Stimulated activated CD4-positive, alpha-beta T cell treated with anti-CD3 and anti-CD28 coated beads, Interleukin-12 subunit alpha, Interleukin-12 subunit beta, amount 100 ng/mL, for 24 hours (primary cell): ENCODE results near the gene RAMP1.
"Not testable (repeated sequence)": the region's sequence is repeated elsewhere in the genome, so short reads cannot be mapped to it uniquely, and the experiment has no call there.

ENCODE experiments used
- DNase-seq, 2 experiments: peaks; one replicate each; pipeline ENCODE4 v3.0.0-alpha.2; 2020; ENCODE audit warnings: low read depth in 2 of 2

The RAMP1 gene

DNA sequence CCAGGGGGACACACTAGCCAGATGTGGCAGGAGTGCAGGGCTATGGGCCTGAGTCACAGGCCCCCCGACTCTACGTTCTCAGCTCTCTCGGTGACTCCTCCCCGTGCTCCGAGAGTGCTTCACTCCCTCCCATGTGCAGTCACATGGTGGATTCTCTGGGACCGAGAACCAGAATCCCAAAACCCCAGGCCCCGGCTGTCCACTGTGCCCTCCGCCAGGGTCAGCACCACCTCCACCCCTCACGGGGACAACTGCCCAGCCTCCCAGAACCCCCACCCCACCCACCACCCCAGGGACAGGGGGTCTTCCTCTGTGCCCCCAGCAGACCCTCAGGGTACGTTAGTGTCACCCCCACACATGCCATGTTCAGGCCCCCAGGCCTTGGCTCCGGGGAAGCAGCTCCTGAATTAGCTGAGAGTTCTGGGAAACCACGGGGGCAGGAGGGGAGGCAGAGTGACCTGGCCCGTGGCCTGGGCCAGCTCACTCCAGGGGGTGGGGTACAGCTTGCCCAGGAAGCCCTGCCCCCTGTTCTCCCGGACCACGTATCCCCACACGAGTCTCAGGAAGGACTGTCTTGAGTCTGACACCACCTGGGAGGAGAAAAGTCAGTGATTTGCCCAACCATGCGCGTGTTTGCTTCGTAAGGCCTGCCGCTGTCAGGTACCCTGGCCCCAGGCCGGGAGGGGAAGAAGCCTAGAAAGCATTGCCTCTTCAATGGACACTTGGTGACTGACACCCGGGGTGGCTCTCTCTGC, 4.4 kb downstream of the RAMP1 start:
- no peak for DNase-seq

DNA sequence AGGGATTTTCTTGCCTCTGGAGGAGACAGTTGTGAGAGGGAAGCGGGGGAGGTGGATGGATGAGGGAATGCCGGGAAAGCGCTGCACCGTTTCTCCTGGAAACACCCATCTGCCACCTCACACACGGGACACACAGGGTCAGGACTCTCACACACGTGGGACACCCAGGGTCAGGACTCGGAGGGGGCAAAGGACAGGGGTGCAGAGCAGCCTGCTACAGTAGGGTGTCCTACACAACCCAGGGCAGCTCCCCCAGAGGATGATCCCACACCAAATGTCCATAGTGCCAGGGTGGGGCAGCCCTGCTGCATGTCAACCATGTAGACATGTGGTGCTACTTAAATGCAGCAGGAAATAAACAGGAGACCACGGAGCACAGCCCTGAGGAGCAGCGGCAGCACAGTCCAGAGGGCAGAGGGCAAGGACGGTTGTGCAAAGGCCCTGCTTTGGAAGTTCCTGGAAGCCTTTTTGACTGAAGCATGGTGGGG, 5.1 kb downstream of the RAMP1 start:
- DNase-seq = no peak

DNA sequence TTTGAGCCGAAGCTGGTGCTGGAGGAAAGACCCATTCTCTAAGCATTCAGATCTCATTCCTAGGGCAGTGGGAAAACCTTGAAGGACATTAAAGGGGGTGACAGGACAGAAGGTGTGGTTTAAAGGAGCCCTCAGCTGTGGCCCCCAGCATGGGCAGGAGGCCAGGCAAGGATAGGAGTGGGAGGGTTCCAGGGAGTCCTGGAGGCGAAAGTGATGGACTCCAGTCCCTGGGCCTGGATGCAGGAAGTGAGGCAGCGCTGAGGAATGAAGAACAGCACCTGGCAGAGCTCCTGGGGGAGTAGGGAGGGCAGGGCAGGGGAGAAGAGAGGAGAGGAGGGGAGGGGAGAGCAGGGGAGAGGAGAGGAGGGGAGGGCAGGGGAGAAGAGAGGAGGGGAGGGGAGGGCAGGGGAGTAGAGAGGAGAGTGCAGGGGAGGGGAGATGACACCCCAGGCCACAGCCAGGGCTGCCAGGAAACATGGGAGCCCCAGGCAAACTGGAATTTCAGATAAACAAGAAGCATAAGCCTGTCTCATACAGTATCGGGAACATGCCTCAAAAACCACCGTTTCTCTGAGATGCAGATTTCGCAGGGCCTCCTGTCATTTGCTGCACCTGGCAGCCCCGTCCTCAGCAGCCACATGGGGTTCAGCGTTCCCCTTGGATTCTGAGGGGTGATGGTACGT, 5.7 kb downstream of the RAMP1 start:
- no peak for DNase-seq

DNA sequence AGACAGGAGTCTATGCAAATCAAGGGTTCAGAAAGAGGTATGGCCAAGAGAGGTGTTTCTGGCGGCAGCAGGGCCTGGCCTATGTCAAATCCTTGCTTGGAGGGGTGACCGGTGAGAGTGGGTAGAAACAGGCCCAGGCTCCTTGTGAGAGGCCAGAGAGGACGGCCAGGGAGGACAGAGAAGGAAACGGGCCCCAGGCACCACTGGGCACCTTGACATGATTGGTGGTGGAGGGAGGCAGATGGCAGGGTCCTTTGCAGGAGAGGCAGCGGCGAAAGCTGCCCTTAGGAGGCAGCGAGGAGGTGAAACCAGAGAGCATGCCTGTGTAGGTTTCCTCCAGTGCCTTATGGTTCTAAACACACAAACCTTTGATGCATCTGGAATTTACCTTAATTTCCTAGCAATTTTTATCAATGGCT, 6.2 kb downstream of the RAMP1 start:
- no peak for DNase-seq

DNA sequence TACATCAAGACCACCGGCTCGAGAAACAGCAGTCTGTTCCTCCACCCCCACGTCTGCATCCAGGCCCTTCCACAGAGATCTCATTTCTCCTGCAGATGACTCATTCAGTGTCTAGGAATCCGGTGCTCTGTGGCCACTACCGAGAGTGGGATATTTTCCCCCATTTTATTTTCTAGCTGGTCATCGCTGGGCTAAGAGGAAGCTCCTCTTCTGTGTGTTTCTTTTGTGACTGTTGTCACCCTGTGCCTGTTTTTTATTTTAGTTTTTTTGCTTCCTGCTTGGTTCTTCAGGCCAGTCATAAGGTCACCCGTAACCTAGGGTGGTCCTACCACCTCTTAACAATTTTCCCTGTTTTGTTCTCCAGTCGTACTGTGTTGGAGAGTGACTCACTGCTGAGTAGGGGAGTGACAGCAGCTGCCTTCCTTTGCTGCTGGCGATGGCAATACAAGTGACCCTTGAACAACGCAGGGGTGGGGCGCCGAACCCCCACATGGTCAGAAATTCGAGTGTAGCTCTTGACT, 6.7 kb downstream of the RAMP1 start:
- DNase-seq = no peak

DNA sequence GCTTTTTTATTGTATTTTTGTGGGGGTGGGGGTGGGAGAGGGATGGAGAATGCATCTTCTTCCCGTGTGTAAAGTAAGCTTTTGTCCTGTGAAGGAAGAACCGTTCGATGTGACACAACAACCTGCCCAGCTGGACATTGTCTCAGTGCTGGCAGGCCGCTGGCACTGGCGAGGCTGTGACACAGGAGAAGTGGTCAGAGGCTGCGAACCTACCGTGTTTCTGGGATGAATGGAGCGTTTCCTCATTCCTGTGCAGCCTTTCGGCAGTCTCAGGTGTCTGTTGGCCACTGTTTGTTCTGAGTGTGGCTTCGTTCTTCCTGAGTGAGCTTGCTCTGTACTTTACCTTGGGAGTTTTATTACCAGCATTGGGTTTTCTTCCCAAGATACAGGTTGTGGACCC, 8.0 kb downstream of the RAMP1 start:
- DNase-seq = no peak

DNA sequence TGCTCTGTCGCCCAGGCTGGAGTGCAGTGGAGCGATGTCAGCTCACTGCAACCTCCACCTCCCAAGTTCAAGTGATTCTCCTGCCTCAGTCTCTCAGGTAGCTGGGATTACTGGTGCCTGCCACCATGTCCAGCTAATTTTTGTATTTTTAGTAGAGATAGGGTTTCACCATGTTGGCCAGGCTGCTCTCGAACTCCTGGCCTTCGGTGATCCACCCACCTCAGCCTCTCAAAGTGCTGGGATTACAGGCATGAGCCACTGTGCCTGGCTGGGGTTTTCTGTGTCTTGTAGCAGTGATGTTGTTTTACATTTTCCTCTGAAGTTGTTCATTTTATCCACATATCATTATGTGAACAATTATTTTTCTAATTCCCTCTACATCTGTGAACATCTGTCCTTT, 8.7 kb downstream of the RAMP1 start:
- not testable (repeated sequence) for DNase-seq

DNA sequence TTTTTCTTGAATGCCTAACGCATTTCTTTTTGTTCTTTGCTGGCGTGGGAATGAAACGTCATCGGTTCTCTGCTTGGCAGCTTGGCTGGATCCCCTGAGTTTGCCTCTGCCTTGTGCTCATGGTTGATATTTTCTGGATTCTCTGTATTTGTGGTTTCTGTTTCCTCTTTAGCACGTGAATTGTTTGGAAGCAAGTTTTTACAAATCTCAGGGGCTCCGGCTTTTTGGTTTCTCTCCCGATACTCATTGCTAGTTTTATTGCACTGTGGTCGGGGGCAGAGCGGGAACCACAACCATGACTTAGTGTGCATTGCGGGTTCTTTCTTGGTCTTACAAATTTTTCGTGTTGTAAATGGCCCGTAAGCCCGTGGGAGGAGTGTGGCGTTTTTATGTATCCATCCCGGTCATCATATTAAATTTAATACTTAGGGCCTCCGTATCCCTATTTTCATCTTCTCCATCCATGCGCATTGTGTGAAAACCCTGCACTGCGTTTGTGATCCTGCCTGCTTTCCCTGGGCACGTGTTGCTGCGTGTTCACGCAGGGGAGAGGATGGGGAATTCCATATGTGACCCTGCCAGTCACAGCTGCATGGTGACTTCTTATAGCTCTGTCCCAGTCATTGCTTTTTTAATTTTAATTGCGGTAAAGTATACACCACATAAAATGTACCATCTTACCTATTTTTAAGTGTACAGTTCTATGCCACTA, 9.4 kb downstream of the RAMP1 start:
- DNase-seq = no peak

DNA sequence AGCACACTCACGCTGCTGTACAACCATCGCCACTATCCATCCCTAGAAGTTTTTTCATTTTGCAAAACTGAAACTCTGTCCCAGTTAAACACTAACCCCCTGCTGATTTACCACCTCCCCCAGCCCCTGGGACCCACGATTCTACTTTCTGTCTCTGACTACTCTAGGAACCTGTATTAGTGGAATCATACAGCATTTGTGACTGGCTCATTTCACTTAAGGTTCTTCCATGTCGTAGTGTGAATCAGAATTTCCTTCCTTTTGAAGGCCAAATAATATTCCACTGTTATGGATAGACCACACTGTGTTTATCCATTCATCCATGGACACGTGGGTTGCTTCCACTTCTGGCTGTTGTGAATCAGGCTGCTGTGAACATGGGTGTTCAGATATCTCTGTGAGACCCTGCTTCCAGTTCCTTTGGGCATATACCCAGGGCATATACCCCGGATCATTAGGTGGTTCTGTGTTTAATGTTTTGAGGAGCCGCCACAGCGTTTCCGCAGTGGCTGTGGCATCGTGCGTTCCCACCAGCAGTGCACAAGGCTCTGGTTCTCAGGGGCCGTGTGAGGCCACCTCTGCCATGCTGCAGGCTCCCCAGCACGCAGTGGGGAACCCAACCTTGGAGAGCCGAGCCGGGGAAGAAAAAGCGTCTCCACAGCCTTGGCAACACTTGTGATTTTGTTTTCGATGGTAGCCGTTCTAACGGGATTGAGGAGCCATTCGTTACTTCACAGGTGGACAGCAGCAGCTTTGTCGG, 10.1 kb downstream of the RAMP1 start:
- no peak for DNase-seq

DNA sequence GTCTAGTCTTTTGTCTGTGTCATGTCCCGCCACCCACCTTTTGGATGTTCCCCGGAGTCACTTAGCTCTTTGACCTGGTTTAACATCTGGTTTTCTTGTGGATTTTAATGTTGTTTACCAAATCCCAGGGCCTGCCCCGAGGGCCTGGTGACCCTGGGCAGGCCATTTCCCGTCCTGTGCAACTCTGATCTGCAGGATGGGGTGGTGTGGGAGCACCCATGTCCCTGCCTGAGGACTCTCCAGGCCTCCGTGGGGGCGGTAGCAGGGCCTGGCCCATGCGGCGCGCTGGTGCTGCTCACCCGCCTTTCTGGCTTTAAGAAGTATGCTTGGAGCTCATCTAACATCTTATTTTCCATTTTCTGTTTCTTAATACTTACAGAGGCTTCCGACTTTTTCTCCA, 10.7 kb downstream of the RAMP1 start:
- no peak for DNase-seq

DNA sequence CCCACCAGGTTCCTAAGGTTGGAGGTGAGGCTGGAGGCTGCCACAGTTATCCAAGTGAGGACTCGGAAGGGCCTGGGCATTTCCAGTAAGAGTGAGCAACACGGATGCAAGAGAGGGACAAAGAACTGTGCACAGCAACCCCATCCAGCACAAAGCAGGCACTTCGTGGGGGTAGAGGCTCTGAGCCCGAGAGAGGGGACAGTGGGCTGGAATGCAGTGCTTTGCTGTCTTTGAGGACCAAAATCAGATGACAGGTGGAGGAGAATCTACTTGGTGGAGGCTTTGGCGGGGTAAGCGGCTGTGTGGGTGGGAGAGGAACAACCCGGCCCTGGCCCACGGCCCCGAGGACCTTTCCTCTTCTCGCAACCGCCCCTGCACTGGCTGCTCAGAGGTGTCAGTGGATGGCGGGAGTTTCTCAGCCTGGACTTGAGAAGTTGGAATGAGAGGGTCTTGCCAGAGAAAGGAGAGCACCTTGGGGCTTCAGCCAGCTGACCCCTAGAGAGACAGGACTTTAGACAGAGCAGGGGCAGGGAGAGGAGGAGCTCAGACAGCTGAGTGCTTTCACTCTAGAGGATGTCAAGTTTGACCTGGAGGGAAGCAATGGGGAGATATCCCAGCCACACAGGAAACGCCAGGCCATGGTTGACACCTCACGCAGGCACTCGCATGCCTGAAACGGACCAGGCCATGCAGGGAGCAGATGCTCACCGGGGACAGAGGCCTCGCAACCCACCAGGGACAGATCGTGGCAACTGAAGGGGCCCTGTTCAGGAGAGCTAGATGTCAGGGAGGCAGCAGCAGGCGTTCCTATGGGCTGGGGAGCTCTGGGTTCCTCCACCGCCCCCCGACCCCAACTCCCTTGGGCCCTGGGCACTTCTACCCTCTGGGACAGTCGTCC, 11.6 kb downstream of the RAMP1 start:
- DNase-seq = no peak

DNA sequence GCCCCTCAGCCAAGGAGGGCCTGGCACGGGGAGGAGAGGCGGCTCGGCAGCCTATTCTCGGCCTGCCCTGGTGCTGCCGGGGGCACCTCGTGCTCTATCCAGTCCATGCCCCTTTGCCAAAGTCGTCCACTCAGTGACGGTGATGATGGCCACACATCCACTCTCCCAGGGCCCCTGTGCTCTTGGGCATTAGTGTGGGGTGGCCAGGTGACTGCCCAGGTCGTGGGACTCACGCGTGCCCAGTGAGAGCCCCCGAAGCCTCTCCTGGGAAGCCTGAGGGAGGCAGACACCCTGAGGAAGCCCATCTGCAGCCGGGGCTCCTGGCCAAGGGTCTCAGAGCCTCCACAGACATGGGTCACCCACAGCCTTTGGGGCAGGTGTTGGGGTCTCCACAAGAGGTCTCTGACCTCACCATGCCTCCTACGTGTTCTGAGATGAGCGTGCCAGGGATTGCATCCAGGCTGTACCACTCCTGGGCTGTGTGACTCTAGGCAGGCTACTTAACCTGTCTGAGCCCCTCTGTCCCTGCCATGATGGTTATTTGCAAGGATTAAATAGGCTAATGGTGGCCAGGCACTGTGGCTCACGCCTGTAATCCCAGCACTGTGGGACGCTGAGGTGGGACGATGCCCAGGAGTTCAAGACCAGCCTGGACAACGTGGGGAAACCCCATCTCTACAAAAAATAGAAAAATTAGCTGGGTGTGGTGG, 12.9 kb downstream of the RAMP1 start:
- DNase-seq = no peak

DNA sequence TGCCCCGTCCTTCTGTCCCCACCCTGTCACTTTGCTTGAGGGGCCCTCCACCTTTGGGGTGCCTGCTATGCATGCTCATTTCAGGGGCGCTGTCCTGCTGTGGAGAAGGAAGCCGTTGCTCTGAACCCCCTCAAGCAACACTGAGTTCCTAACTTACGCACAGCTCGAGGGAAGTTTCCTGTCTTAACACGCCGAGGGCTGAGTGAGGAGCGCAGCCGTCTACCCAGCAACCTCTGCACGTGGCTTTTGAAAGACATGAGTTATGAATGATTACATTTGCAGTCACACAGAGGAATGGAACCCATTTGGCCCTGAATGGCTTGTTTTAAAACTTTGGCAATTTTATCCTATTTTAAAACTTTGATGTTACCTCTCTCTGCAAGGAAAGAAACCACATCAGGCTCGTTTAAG, 14.0 kb downstream of the RAMP1 start:
- DNase-seq = no peak

DNA sequence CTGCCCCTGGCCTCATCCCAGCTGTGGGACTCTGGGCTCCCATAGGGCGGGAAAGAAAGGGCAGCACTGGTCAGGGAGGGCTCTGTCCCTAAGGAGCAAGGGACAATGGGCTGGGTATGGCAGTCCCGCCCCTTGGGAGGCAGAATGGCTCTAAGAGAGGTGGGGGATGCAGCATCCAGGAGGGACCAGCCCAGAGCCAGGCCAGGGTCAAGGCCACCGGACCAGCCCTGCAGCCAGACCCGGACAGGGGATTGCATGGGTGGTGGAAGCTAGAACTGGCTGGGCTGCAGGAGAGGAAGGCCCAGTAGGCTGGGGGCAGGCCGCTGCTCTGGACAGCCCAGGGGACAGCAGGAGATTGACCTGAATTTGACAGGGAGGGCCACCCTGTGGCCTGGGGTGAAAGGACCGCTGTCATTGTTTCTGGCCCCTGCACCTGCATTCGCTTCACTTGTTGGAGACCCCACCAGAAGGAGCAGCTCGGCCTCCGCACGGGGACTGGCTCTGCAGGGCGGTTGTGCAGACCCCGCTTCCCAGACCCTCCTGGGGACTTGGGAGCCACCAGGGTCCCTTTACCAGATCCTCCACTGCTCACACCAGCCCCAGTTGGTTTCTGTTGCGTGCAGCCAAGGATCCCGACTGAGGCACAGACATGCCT, 14.6 kb downstream of the RAMP1 start:
- no peak for DNase-seq

DNA sequence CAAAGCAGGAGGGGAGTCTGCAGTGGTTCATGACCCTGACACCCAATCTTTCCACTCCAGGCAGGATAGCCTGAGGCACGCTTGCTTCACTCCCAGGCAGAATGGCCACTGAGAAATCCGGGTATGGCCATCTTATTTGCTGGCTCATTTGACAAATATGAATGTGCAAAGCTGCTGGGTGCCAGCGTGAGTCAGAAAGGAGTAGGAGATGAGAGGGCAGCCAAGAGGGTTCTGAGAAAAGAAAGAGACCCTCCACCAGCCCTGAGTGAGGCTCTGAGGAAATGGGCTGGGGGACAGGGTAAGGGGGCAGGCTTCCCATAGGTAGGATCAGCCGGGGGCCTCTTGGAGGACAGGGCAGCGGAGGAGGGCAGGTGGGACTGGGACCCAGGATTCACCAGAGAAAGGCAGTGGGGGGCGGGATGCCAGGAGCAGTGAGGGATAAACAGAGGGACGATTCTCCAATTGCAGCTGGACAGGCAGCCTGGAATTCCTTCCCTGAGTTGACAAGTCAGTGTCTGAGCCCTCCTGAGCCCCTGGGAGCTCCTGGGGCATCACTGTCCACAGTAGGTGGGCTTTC, 15.2 kb downstream of the RAMP1 start:
- DNase-seq = no peak

DNA sequence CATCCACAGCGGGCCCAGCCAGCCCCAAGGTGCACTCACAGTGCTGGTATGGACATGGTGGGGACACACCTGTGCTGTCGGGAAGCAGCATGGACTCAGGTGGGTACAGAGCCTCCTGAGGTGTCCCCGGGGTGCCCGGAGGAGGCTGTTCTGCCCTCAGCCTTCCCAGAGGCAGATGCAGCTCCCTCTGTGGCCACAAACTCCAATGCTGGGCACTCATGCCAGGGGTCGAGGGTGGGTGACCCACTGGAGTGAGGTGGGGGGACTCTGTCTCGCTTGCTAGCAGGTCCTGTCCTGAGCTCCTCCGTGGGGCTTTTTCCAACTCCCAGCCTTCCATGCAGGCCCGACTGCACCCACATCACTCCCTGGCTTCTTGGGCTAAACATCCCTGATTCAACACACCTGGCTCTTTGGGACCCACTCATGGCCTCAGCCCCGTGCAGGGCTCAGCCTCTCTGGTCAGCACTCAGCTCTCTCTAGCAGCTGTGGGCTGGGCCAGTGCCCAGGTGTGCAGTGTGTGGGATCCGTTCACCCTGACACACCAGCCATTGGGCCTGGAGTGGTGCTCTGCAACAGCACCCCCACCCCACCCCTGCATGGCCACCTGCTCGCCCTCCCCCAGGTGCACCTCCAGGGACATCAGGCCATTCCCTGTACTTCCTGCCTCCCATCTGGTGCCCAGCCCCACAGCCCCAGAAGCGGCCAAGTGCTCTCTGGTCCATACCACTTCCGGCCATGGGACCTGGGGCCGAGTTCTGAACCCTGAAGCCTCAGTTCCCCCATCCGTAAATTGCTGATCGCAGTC, 16.0 kb downstream of the RAMP1 start:
- DNase-seq = no peak

DNA sequence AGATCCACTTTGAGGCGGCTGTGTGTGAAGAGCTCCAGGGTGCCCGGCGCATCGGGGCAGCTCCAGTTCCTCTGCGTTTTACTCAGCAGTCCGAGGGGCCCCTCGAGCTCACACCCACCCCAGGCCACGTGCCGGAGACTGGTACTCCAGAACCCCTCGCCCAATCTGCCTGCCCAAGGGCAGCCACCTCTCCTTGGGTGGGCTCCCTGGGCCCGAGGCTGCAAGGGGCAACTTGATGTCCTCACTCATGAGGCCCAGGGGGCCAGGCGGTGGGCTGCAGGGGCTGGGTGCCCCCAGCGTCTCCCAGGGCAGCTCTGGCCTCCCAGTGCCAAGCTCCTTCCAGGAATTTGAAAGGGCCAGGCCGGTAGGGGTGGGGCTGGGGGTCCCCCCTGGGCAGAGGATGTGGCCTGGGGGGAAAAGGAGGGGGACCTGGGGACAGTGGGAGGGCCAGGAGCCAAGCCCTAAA, 16.7 kb downstream of the RAMP1 start:
- DNase-seq = no peak

DNA sequence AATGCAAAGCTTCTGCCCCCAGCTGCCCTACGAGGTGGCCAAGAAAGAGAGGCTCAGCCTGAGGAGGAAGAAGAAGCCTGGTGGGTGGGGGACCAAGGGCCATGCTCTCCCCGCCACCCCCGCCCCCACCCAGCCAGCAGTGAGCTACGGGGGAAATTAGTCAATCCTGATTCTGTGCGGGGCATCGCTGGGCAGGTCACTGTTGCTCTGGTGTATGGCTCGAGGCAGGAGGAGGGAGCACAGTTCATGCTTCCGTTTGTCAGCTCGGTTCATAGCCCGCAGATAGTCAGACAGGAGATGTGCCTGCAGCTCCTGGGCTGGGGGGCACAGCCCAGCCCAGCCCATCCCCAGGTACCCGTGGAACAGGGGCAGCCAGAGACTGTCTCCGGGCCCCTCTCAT, 17.1 kb downstream of the RAMP1 start:
- no peak for DNase-seq
